Activated naive CD4-positive, alpha-beta T cell (primary cell): Measurements from ENCODE around the gene JAGN1.
"Not testable (repeated sequence)": the region's sequence is repeated elsewhere in the genome, so short reads cannot be mapped to it uniquely, and the experiment has no call there.

ENCODE experiments used
- DNase-seq, 4 experiments: peaks; one replicate each; lab custom pipeline; 2025; lab: John Stamatoyannopoulos, UW

The JAGN1 gene

GRCh38 chr3:9918261-9919038 lies 28.0 kb downstream of the JAGN1 start:
- DNase-seq, result no peak

GRCh38 chr3:9928158-9928557 lies 37.7 kb downstream of the JAGN1 start:
- DNase-seq, result no peak

GRCh38 chr3:9930804-9931418 lies 40.5 kb downstream of the JAGN1 start:
- DNase-seq, result no peak

- no peak for DNase-seq
Observed at GRCh38 chr3:9932535-9932842, 42.1 kb downstream of the JAGN1 start.

GRCh38 chr3:9932843-9933560 lies 42.6 kb downstream of the JAGN1 start:
- DNase-seq, result peak; percentile 73 to 84 (median 76)

GRCh38 chr3:9933561-9934234 lies 43.3 kb downstream of the JAGN1 start, which contains the start of gene CRELD1:
CRELD1 (plus strand) TSS chr3:9933834; CDS start chr3:9934439, 605 bp downstream.
- DNase-seq, result peak; percentile 86 to 97 (median 92)

GRCh38 chr3:9934235-9934621 lies 43.8 kb downstream of the JAGN1 start:
- DNase-seq, result no peak

- no peak for DNase-seq
Observed at GRCh38 chr3:9934993-9935392, 44.6 kb downstream of the JAGN1 start.

- no peak for DNase-seq
Observed at GRCh38 chr3:9935966-9936510, 45.6 kb downstream of the JAGN1 start.

GRCh38 chr3:9937486-9938238 lies 47.3 kb downstream of the JAGN1 start:
- DNase-seq, result no peak

GRCh38 chr3:9938966-9939365 lies 48.6 kb downstream of the JAGN1 start:
- DNase-seq, result no peak

GRCh38 chr3:9939906-9940305 lies 49.5 kb downstream of the JAGN1 start:
- DNase-seq, result not testable (repeated sequence)

- no peak for DNase-seq
Observed at GRCh38 chr3:9940746-9941145, 50.3 kb downstream of the JAGN1 start.

- no peak for DNase-seq
Observed at GRCh38 chr3:9942164-9942563, 51.8 kb downstream of the JAGN1 start.

GRCh38 chr3:9942934-9943690 lies 52.7 kb downstream of the JAGN1 start:
- DNase-seq, result no peak
